ENCODE results near the gene GATAD1. TPM values are rescaled to one million over a fixed set of nuclear protein-coding genes. Genes with fewer than 3 reads are reported as not detected.

The GATAD1 gene
- total RNA-seq, 1 experiment from 2014 or later, result 37.6 TPM

- H3K9me3 Mint-ChIP-seq, result no peaks in the 10 kb centered on the region
- no peaks in the 10 kb centered on the region for H3K4me1 Mint-ChIP-seq
- no peak overlapping the region for H3K27ac Mint-ChIP-seq
- no peaks in the 10 kb centered on the region for H3K36me3 Mint-ChIP-seq
- DNase-seq (ENCODE audit: low spot score) (no peak), ATAC-seq (no peak)
- CTCF ChIA-PET, result interaction anchor here (1.9 to 4.7 kb wide), 3 partner anchors 9 to 33 kb away, joined by 6 to 14 read pairs (median 10); partner anchors contain the start of gene GATAD1
- H3K27me3 Mint-ChIP-seq (ENCODE audit: low read depth), result no peaks in the 10 kb centered on the region
- H3K4me3 Mint-ChIP-seq, result no peak overlapping the region
- POLR2A ChIA-PET, result no interaction called here
- TF ChIP-seq NR3C1 (CRISPR knock-in tag; conservative IDR thresholded peaks at IDR 0.05; ENCODE audit: low read depth) (no peak), GTF2I (CRISPR knock-in tag; conservative IDR thresholded peaks at IDR 0.05) (no peak), ZMAT4 (CRISPR knock-in tag; IDR thresholded peaks at IDR 0.05) (no peak), TEAD4 (CRISPR knock-in tag; IDR thresholded peaks at IDR 0.05) (no peak), ZNF232 (CRISPR knock-in tag; IDR thresholded peaks at IDR 0.05) (no peak), ZNF671 (CRISPR knock-in tag; IDR thresholded peaks at IDR 0.05) (no peak), PRRX2 (CRISPR knock-in tag; IDR thresholded peaks at IDR 0.05) (no peak), SP1 (CRISPR knock-in tag; conservative IDR thresholded peaks at IDR 0.05) (no peak), ELF4 (CRISPR knock-in tag; IDR thresholded peaks at IDR 0.05; ENCODE audit: low read depth) (no peak), E2F5 (CRISPR knock-in tag; IDR thresholded peaks at IDR 0.05) (no peak), TP53 (CRISPR knock-in tag; IDR thresholded peaks at IDR 0.05) (no peak), OVOL2 (CRISPR knock-in tag; IDR thresholded peaks at IDR 0.05; ENCODE audit: borderline replicate concordance) (no peak)
- TF ChIP-seq, protein P1, sequence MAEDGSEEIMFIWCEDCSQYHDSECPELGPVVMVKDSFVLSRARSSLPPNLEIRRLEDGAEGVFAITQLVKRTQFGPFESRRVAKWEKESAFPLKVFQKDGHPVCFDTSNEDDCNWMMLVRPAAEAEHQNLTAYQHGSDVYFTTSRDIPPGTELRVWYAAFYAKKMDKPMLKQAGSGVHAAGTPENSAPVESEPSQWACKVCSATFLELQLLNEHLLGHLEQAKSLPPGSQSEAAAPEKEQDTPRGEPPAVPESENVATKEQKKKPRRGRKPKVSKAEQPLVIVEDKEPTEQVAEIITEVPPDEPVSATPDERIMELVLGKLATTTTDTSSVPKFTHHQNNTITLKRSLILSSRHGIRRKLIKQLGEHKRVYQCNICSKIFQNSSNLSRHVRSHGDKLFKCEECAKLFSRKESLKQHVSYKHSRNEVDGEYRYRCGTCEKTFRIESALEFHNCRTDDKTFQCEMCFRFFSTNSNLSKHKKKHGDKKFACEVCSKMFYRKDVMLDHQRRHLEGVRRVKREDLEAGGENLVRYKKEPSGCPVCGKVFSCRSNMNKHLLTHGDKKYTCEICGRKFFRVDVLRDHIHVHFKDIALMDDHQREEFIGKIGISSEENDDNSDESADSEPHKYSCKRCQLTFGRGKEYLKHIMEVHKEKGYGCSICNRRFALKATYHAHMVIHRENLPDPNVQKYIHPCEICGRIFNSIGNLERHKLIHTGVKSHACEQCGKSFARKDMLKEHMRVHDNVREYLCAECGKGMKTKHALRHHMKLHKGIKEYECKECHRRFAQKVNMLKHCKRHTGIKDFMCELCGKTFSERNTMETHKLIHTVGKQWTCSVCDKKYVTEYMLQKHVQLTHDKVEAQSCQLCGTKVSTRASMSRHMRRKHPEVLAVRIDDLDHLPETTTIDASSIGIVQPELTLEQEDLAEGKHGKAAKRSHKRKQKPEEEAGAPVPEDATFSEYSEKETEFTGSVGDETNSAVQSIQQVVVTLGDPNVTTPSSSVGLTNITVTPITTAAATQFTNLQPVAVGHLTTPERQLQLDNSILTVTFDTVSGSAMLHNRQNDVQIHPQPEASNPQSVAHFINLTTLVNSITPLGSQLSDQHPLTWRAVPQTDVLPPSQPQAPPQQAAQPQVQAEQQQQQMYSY (CRISPR knock-in tag; IDR thresholded peaks at IDR 0.05), result no peak
- TF ChIP-seq, protein P2, sequence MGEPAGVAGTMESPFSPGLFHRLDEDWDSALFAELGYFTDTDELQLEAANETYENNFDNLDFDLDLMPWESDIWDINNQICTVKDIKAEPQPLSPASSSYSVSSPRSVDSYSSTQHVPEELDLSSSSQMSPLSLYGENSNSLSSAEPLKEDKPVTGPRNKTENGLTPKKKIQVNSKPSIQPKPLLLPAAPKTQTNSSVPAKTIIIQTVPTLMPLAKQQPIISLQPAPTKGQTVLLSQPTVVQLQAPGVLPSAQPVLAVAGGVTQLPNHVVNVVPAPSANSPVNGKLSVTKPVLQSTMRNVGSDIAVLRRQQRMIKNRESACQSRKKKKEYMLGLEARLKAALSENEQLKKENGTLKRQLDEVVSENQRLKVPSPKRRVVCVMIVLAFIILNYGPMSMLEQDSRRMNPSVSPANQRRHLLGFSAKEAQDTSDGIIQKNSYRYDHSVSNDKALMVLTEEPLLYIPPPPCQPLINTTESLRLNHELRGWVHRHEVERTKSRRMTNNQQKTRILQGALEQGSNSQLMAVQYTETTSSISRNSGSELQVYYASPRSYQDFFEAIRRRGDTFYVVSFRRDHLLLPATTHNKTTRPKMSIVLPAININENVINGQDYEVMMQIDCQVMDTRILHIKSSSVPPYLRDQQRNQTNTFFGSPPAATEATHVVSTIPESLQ (CRISPR knock-in tag; IDR thresholded peaks at IDR 0.05), result no peak
- TF ChIP-seq, protein P3, sequence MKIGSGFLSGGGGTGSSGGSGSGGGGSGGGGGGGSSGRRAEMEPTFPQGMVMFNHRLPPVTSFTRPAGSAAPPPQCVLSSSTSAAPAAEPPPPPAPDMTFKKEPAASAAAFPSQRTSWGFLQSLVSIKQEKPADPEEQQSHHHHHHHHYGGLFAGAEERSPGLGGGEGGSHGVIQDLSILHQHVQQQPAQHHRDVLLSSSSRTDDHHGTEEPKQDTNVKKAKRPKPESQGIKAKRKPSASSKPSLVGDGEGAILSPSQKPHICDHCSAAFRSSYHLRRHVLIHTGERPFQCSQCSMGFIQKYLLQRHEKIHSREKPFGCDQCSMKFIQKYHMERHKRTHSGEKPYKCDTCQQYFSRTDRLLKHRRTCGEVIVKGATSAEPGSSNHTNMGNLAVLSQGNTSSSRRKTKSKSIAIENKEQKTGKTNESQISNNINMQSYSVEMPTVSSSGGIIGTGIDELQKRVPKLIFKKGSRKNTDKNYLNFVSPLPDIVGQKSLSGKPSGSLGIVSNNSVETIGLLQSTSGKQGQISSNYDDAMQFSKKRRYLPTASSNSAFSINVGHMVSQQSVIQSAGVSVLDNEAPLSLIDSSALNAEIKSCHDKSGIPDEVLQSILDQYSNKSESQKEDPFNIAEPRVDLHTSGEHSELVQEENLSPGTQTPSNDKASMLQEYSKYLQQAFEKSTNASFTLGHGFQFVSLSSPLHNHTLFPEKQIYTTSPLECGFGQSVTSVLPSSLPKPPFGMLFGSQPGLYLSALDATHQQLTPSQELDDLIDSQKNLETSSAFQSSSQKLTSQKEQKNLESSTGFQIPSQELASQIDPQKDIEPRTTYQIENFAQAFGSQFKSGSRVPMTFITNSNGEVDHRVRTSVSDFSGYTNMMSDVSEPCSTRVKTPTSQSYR (CRISPR knock-in tag; IDR thresholded peaks at IDR 0.05), result no peak
These were observed 32.1 kb upstream of the GATAD1 start for GRCh38 chr7:92415225-92415624.

DNA sequence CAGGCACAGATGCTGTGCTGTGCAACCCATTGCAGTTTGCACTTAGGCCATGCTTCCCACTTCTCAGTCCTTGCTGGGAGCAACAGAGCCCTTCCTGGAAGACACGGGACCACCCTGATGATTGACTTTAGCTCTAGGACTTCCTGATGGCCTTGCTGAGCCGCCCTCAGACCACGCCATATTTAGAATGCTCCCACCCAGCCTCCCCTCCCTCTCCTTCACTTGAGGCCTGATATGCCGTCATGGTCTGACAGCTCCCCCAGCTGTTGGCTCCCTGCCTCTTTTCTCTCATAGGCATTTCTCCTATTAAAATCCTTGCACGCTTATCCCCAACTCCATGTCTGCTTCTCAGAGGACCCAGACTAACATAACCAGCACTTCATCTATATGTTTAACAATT, 29.4 kb upstream of the GATAD1 start:
- CTCF ChIA-PET, result interaction anchor here (0.7 to 4.7 kb wide), 3 partner anchors 30 to 360 kb away, joined by 3 to 14 read pairs (median 9); partner anchors contain the start of genes GATAD1 and LRRD1
- no peak overlapping the region for H3K27ac Mint-ChIP-seq
- H3K4me1 Mint-ChIP-seq, result peaks cover 6% of the 10 kb centered on the region; the same call in 1 of the 2 replicates
- no peaks in the 10 kb centered on the region for H3K36me3 Mint-ChIP-seq
- H3K9me3 Mint-ChIP-seq, result no peaks in the 10 kb centered on the region
- no peaks in the 10 kb centered on the region for H3K27me3 Mint-ChIP-seq (ENCODE audit: low read depth)
- no peak overlapping the region for H3K4me3 Mint-ChIP-seq
- POLR2A ChIA-PET, result no interaction called here
- ATAC-seq (peak; percentile 75), DNase-seq (ENCODE audit: low spot score) (peak; percentile 43)
- TF ChIP-seq, protein P4, sequence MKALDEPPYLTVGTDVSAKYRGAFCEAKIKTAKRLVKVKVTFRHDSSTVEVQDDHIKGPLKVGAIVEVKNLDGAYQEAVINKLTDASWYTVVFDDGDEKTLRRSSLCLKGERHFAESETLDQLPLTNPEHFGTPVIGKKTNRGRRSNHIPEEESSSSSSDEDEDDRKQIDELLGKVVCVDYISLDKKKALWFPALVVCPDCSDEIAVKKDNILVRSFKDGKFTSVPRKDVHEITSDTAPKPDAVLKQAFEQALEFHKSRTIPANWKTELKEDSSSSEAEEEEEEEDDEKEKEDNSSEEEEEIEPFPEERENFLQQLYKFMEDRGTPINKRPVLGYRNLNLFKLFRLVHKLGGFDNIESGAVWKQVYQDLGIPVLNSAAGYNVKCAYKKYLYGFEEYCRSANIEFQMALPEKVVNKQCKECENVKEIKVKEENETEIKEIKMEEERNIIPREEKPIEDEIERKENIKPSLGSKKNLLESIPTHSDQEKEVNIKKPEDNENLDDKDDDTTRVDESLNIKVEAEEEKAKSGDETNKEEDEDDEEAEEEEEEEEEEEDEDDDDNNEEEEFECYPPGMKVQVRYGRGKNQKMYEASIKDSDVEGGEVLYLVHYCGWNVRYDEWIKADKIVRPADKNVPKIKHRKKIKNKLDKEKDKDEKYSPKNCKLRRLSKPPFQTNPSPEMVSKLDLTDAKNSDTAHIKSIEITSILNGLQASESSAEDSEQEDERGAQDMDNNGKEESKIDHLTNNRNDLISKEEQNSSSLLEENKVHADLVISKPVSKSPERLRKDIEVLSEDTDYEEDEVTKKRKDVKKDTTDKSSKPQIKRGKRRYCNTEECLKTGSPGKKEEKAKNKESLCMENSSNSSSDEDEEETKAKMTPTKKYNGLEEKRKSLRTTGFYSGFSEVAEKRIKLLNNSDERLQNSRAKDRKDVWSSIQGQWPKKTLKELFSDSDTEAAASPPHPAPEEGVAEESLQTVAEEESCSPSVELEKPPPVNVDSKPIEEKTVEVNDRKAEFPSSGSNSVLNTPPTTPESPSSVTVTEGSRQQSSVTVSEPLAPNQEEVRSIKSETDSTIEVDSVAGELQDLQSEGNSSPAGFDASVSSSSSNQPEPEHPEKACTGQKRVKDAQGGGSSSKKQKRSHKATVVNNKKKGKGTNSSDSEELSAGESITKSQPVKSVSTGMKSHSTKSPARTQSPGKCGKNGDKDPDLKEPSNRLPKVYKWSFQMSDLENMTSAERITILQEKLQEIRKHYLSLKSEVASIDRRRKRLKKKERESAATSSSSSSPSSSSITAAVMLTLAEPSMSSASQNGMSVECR (CRISPR knock-in tag; IDR thresholded peaks at IDR 0.05; ENCODE audit: borderline replicate concordance), result no peak
- no peak for TF ChIP-seq ZNF121 (CRISPR knock-in tag; IDR thresholded peaks at IDR 0.05)
- no peak for TF ChIP-seq HMGA2 (CRISPR knock-in tag; IDR thresholded peaks at IDR 0.05)
- TF ChIP-seq FOXP4 (CRISPR knock-in tag; IDR thresholded peaks at IDR 0.05), result no peak

Measured in WTC11 (cell line).